Small intestine (tissue), 7 donors: ENCODE results near the gene MOB3B. TPM values are rescaled to one million over a fixed set of nuclear protein-coding genes. Genes with fewer than 3 reads are reported as not detected.
A peak's percentile ranks its signal among the peaks of the same experiment; 100 is the strongest.

ENCODE experiments used
- DNase-seq, 2 donors: peaks; one replicate each; pipeline versions ENCODE4 v3.0.0 to v3.0.0-alpha.2; 2013
- FAIRE-seq: peaks from 2 replicates; lab custom pipeline; 2012; peaks lifted over from hg19 to GRCh38; lab: Jason Lieb, UNC
- H3K27ac ChIP-seq, 3 donors: one replicate each; pipeline ENCODE4 v1.5.1; 2013; ENCODE audit warnings: low read length in 2 of 3, mild to moderate bottlenecking in 2 of 3, control low read depth in 1 of 3, inconsistent platforms in 1 of 3, low read depth in 1 of 3, moderate library complexity in 1 of 3
- H3K27me3 ChIP-seq, 3 donors: one replicate each; pipeline ENCODE4 v1.6.1; 2013; ENCODE audit warnings: low read length in 3 of 3, inconsistent platforms in 1 of 3; ENCODE audit not compliant: control insufficient read depth in 3 of 3, insufficient read depth in 3 of 3
- H3K36me3 ChIP-seq, 3 donors: one replicate each; pipeline ENCODE4 v1.6.1; 2013; ENCODE audit warnings: low read length in 3 of 3, inconsistent platforms in 1 of 3, low read depth in 1 of 3, mild to moderate bottlenecking in 1 of 3, moderate library complexity in 1 of 3; ENCODE audit not compliant: control insufficient read depth in 3 of 3, insufficient read depth in 2 of 3
- H3K4me1 ChIP-seq, 3 donors: one replicate each; pipeline ENCODE4 v1.6.1; 2013; ENCODE audit warnings: low read length in 2 of 3, inconsistent platforms in 1 of 3, low read depth in 1 of 3, mild to moderate bottlenecking in 1 of 3, moderate library complexity in 1 of 3; ENCODE audit not compliant: control insufficient read depth in 3 of 3, insufficient read depth in 2 of 3
- H3K4me3 ChIP-seq, 3 donors: one replicate each; pipeline ENCODE4 v1.5.1; 2013; ENCODE audit warnings: low read length in 3 of 3, control low read depth in 1 of 3, inconsistent platforms in 1 of 3, low read depth in 1 of 3, mild to moderate bottlenecking in 1 of 3, moderate library complexity in 1 of 3
- H3K9me3 ChIP-seq, 2 donors: one replicate each; pipeline ENCODE4 v1.6.1; 2013; ENCODE audit warnings: low read depth in 1 of 2, low read length in 1 of 2; ENCODE audit not compliant: control insufficient read depth in 2 of 2, insufficient read depth in 1 of 2
- WGBS, 3 donors: extraction: QIAGEN DNeasy Blood & Tissue Kit; methylation state at CpG; one replicate each; pipeline ENCODE4 v1.1.7; 2013; 5-methylcytosine and 5-hydroxymethylcytosine counted together
- polyA plus RNA-seq, 4 donors: library from polyadenylated mRNA; stranded (reverse) in 3 of 4; unstranded in 1 of 4; fragments of 200-250 nt in 3 of 4; fragments of 120-200 nt in 1 of 4; gene quantifications; one replicate each; pipeline versions ENCODE4 v1.2.1 to v1.2.3, GENCODE V29; 2013
- donor health status: healthy with polysubstance abuse.
- donor health status: control.
- donor health status: control.
- donor health status: Bipolar disorder and iron deficiency.
- donor health status: healthy.

Gene MOB3B
- polyA plus RNA-seq, 4 donors = 16.9 to 34.9 (median 19.7) TPM

DNA sequence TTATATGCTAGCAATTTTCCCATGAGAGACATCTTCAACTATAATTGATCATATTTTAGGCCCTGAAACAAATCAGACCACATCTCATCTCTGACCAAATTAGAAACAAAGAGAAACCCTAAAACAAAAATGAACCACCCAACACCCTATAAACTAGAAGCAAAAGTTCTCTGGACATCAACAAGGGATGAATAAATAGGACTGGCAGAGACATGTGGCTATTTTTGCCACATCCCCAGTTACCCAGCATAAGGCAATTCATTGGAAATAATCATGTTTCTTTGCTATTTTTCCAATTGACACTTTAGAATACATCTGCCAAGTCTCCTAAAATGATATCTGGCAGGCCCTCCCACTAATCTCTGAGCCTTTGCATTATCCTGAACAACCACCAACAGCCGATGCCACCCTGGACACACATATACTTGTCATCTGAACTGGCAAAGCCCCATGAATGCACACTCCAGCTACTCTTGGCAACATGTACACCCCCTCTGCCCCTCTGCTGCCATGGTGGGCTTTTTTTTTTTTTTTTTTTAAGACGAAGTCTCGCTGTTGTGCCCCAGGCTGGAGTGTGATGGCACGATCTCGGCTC, 179.1 kb downstream of the MOB3B start:
- FAIRE-seq (no peak), DNase-seq (no peak)
- Histone ChIP-seq H3K4me1 (peaks cover 3 to 25% (median 5%) of the 10 kb centered on the region in 3 donors), H3K36me3 (peaks cover 0 to 23% (median 6%) of the 10 kb centered on the region in 3 donors), H3K27ac (no peak overlapping the region), H3K9me3 (peaks cover 0 to 3% of the 10 kb centered on the region in 2 donors), H3K27me3 (no peaks in the 10 kb centered on the region), H3K4me3 (no peak overlapping the region)
- 91 to 96% (median 93%) methylated on average over 5 of the region's 5 CpGs for WGBS, 3 donors

DNA sequence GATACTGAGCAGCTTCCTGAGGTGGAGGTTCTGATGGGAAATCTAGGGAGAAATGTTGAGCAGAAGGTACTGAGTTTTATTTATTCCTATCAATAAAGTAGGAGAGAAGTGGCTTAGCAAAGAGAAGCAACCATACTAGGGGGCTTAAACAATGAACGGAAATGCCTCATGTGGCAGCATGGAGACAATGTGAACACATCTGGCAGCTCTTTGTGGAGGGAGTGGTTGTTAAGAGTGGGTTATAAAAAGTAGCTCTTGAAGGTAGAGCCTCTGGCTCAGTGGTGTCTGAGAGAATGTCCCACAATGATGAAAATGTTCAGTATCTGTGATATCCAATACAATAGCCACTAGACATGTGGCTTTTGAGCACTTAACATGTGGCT, 179.9 kb downstream of the MOB3B start:
- H3K9me3 ChIP-seq = peaks cover 0 to 3% of the 10 kb centered on the region in 2 donors
- peaks cover 3 to 22% (median 5%) of the 10 kb centered on the region in 3 donors for H3K4me1 ChIP-seq
- 78 to 92% (median 78%) methylated on average over 1 of the region's 1 CpG for WGBS, 3 donors
- no peaks in the 10 kb centered on the region for H3K27me3 ChIP-seq
- H3K36me3 ChIP-seq = peaks cover 0 to 22% (median 6%) of the 10 kb centered on the region in 3 donors
- no peak for FAIRE-seq
- DNase-seq = no peak
- no peak overlapping the region for H3K27ac ChIP-seq
- H3K4me3 ChIP-seq = no peak overlapping the region

DNA sequence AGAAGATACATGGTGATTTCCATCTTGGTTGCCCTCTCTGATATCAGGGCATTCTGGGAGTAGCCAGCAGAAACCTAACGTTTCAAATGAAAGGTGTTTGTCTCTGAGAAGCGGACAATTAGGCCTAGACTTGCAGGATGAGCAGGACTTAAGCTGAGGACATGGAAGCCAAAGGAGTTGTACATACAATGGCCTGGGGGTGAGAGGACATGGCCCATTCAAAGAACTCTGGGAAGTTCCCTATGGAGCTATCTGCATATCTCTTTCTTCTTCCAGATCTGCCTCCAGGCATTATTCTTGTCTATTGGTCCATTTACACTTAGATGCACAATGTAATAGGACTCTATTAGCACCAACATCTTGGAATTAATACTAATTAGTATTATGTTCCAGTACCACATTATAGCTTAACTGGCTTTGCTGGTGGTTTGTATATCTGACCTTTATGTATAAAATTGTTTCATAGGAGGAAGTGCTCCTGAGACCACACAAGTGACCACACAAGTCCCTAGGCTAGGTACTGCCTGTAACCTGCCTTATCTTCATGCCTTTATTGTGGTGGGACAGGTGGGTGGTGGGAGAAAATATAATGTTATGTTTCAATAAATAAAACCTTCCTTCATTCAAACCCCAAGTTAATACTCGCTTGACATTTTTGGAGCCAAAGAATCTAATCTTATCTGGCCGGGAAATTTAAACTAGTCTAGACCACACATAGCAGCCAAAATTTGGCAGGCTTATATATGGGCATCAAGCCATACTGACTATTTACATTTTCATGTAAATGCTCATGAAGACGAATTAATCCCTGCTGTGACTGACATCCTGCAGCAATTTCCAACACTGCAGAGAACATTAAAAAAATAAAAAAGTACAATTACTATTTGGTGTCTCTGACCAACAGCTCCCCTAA, 180.6 kb downstream of the MOB3B start:
- DNase-seq (no peak), FAIRE-seq (no peak)
- WGBS, 3 donors = 50 to 61% (median 61%) methylated on average over 5 of the region's 5 CpGs
- Histone ChIP-seq H3K27me3 (no peaks in the 10 kb centered on the region), H3K36me3 (peaks cover 0 to 23% (median 6%) of the 10 kb centered on the region in 3 donors), H3K9me3 (peaks cover 0 to 3% of the 10 kb centered on the region in 2 donors), H3K4me3 (no peak overlapping the region), H3K4me1 (peaks cover 3 to 21% (median 5%) of the 10 kb centered on the region in 3 donors), H3K27ac (no peak overlapping the region)

DNA sequence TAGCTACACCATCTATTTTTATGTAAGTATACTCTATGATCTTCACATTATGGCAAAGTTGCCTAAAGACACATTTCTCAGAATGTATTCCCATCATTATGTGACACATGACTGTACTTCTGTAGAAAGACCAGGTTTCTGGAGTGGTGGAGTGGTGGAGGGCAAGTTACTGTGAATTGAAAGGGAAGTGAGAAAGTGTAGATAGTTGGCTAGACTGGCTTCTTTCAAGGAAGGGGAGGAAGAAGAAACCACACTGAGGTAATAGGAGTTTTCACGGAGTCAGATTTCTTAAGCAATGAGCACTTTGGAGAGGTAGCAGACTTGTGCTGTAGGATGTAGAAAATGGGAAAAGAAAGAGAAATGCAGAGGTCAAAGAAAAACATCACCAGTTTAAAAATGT, 181.7 kb downstream of the MOB3B start:
- WGBS, 3 donors = 83 to 95% (median 94%) methylated on average over 1 of the region's 1 CpG
- Histone ChIP-seq H3K36me3 (peaks cover 0 to 20% (median 6%) of the 10 kb centered on the region in 3 donors), H3K27me3 (no peaks in the 10 kb centered on the region), H3K4me1 (peaks cover 0 to 11% (median 0%) of the 10 kb centered on the region in 3 donors), H3K4me3 (no peak overlapping the region), H3K9me3 (peaks cover 0 to 3% of the 10 kb centered on the region in 2 donors), H3K27ac (no peak overlapping the region)
- FAIRE-seq = no peak
- no peak for DNase-seq

DNA sequence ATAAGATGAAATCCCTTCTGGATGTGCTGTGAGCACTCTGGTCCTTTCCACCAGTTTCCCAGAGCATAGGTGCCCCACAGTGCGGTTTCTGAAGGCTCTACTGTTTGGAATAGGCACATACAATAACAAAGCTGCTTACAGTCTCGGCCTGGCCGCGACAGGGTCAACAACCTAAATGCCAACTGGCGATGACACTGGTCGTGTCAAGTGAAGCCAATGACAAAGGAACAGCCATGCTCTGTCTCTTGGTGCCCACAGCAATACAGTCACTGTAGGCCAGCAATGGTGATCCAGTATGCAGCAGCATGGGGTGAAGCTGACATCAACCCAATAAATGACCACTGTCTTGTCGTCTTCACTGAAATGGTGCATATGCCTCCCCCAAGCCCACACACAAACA, 184.8 kb downstream of the MOB3B start:
- no peak overlapping the region for H3K4me3 ChIP-seq
- no peaks in the 10 kb centered on the region for H3K27me3 ChIP-seq
- peaks cover 0 to 12% (median 6%) of the 10 kb centered on the region in 3 donors for H3K36me3 ChIP-seq
- DNase-seq (no peak), FAIRE-seq (no peak)
- H3K9me3 ChIP-seq = peaks cover 0 to 7% of the 10 kb centered on the region in 2 donors
- H3K4me1 ChIP-seq = peaks cover 0 to 2% (median 0%) of the 10 kb centered on the region in 3 donors
- H3K27ac ChIP-seq = no peak overlapping the region
- 94 to 96% (median 95%) methylated on average over 7 of the region's 7 CpGs for WGBS, 3 donors

DNA sequence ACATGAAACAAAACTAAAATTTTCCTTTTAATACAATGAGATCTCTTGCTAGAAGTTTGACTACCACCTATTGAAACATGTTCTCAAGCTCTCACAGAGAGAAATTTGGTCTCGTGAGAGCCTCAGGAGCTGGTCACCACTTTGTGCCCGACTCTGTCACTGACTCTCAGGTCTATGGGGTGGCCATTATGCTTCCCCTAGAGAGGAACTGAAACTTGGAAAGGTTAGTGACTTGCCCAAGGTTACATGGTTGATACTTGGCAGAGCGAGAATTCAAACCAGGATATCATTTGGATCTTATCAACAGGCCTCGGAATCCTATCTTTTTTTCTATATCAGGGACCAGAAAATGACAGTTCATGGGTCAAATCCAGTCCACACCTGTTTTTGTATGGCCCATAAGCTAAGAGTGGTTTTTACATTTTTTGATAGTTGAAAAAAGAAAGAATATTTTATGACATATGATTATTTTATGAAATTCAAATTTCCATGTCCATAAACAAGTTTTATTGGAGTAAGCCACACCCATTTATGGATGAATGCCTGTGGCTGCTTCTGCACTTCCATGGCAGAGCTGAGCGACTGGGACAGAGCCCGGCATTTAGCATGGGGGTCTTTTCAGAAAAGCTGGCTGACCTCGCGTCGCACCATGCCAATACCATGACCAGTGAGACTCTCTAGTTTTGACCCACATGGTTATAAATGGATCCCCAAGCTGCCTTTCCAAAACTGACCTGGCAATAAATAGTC, 187.9 kb downstream of the MOB3B start:
- H3K9me3 ChIP-seq = peaks cover 0 to 7% of the 10 kb centered on the region in 2 donors
- DNase-seq (no peak), FAIRE-seq (no peak)
- H3K4me3 ChIP-seq = no peak overlapping the region
- 73 to 79% (median 79%) methylated on average over 9 of the region's 9 CpGs for WGBS, 3 donors
- no peaks in the 10 kb centered on the region for H3K27me3 ChIP-seq
- peaks cover 0 to 34% (median 0%) of the 10 kb centered on the region in 3 donors for H3K36me3 ChIP-seq
- peak overlapping the region in 1 of 3 donors; percentile 37 for H3K27ac ChIP-seq
- H3K4me1 ChIP-seq = peaks cover 0 to 23% (median 19%) of the 10 kb centered on the region in 3 donors

DNA sequence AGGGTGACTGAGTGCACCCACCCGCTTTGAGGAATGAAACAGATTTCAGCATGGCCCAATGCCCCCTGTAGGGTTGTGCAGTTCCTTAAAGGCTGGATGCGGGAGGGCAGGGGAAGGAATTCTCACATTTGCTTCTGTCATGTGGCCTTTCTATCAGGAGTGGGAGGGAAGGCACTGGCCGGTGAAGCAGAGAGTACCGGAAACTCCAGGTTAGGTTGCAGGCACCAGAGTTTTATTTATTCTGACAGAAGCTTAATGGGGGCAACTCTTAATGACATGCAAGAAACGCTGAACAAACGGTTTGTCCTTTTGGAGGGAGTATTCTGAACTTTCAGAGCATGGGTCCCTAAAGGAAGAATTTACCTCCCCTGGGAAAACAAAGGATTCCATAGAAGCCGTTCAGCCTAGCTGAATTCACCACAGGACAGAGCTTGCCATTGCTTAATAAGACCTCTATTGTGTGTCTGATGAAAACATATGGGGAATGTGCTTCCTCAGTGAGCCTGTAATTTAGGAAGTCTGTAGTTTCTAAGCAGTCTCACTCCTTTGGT, 188.6 kb downstream of the MOB3B start:
- peaks cover 0 to 37% (median 0%) of the 10 kb centered on the region in 3 donors for H3K36me3 ChIP-seq
- no peaks in the 10 kb centered on the region for H3K27me3 ChIP-seq
- no peak overlapping the region for H3K4me3 ChIP-seq
- H3K27ac ChIP-seq = peak overlapping the region in 1 of 3 donors; percentile 2
- H3K9me3 ChIP-seq = peaks cover 0 to 6% of the 10 kb centered on the region in 2 donors
- DNase-seq = no peak
- 73 to 90% (median 88%) methylated on average over 7 of the region's 7 CpGs for WGBS, 3 donors
- H3K4me1 ChIP-seq = peaks cover 0 to 23% (median 19%) of the 10 kb centered on the region in 3 donors
- no peak for FAIRE-seq
